PFSK-1 (cell line): Measurements from ENCODE around the gene MGAT5.

ENCODE experiments used
- FOXP2 ChIP-seq: optimal IDR thresholded peaks from 2 replicates; pipeline ENCODE3; 2011; ENCODE audit warnings: borderline replicate concordance, control low read depth, inconsistent platforms; ENCODE audit not compliant: insufficient read depth; ENCODE audit errors: extremely low read length, extremely low read depth
- POLR2AphosphoS5 ChIP-seq: IDR thresholded peaks from 2 replicates; pipeline ENCODE4 v1.6.1; 2012; ENCODE audit warnings: low read depth, mild to moderate bottlenecking, control low read depth, low read length, moderate library complexity
- SIN3A ChIP-seq: IDR thresholded peaks from 2 replicates; pipeline ENCODE4 v1.6.1; 2012; ENCODE audit warnings: mild to moderate bottlenecking, low read length, moderate library complexity, borderline replicate concordance; ENCODE audit not compliant: insufficient read depth
- TAF1 ChIP-seq: IDR thresholded peaks from 2 replicates; pipeline ENCODE4 v1.6.1; 2012; ENCODE audit warnings: low read length, control low read depth, borderline replicate concordance; ENCODE audit not compliant: insufficient read depth
- TF ChIP-seq, protein P1 (sequence below), 2 experiments: IDR thresholded peaks; 2 replicates each; pipeline versions ENCODE4 v1.6.1 to v1.8.0; 2011 to 2012; ENCODE audit warnings: low read depth in 2 of 2, low read length in 2 of 2, control low read depth in 1 of 2, inconsistent platforms in 1 of 2, mild to moderate bottlenecking in 1 of 2, moderate library complexity in 1 of 2; ENCODE audit not compliant: insufficient read depth in 1 of 2

MGAT5 gene

DNA sequence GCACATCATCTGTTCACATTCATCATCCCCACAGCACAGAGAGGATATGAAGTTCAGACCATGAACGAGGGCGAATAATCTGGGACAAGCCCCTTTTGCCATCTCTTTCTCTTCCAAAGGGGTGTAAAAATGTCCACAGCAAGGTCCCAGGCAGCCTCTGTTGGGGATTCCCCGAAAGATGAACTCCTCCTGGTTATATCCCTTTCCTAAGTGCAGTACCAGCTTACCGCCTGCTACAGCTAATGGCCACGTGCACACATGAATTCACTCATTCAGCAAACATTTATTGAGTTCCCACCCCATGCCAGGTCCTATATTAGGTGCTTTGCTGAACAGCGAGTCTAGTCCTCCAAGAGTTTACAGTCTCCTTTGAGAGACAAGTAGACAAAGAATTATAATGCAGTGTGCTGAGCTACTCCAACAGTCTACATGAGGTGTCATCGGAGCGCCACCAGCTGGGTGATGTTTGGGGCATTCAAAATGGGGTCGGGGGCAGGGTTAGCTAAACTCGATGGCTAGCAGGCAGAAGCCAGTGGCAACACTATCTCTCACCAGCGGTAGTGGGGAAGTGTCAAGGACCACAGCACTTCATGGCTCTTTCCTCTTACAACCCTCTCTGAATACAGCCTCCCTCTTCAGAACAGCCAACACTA lies 236.0 kb downstream of the MGAT5 start:
- TF ChIP-seq FOXP2 (no peak), SIN3A (no peak), TAF1 (no peak), POLR2AphosphoS5 (no peak)
- TF ChIP-seq, protein P1, sequence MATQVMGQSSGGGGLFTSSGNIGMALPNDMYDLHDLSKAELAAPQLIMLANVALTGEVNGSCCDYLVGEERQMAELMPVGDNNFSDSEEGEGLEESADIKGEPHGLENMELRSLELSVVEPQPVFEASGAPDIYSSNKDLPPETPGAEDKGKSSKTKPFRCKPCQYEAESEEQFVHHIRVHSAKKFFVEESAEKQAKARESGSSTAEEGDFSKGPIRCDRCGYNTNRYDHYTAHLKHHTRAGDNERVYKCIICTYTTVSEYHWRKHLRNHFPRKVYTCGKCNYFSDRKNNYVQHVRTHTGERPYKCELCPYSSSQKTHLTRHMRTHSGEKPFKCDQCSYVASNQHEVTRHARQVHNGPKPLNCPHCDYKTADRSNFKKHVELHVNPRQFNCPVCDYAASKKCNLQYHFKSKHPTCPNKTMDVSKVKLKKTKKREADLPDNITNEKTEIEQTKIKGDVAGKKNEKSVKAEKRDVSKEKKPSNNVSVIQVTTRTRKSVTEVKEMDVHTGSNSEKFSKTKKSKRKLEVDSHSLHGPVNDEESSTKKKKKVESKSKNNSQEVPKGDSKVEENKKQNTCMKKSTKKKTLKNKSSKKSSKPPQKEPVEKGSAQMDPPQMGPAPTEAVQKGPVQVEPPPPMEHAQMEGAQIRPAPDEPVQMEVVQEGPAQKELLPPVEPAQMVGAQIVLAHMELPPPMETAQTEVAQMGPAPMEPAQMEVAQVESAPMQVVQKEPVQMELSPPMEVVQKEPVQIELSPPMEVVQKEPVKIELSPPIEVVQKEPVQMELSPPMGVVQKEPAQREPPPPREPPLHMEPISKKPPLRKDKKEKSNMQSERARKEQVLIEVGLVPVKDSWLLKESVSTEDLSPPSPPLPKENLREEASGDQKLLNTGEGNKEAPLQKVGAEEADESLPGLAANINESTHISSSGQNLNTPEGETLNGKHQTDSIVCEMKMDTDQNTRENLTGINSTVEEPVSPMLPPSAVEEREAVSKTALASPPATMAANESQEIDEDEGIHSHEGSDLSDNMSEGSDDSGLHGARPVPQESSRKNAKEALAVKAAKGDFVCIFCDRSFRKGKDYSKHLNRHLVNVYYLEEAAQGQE (IDR thresholded peaks at IDR 0.05; ENCODE audit: insufficient read depth in 1 of 2, low read depth in 2 of 2, low read length in 2 of 2) = no peak

DNA sequence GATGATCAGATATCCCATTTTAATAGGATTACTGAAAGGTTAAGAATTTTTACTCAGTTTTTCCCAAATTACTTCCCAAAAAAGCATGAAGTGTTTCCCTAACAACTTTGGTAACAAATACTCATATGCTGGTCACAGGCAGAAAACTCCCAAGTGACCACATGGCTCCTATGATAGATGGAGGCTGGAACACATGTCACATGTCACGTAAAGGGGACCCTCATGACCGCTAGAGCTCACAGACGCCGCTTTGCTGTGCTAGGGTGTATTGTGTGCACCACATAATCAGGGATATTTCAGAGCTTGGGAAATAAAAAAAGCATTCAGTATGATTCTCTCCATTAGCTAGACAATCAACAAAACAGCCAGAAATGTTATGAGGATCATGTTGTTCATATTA lies 236.7 kb downstream of the MGAT5 start:
- TF ChIP-seq, protein P1 (IDR thresholded peaks at IDR 0.05; ENCODE audit: insufficient read depth in 1 of 2, low read depth in 2 of 2, low read length in 2 of 2) = no peak
- TF ChIP-seq POLR2AphosphoS5 = no peak
- no peak for TF ChIP-seq TAF1
- no peak for TF ChIP-seq SIN3A
- TF ChIP-seq FOXP2 = no peak

DNA sequence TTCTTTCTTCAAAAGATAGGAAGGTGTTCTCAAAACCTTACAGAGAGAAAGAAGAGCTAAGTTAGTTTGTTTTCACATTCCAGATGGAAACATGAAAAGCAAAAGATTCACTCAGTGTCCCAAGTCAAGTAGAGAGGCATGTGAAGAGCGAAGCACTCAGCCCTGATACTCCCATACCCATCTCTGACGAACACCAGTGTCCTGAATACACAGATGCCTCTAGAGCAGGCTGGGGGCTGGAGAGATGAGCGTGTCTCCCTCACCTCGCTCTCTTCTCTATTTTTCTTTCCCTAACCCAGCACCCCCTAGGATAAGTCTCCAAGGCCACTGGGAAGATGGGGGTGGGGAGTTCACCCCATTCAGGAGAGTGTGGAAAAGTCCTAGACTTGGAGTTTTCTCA lies 237.2 kb downstream of the MGAT5 start:
- TF ChIP-seq, protein P1 (IDR thresholded peaks at IDR 0.05; ENCODE audit: insufficient read depth in 1 of 2, low read depth in 2 of 2, low read length in 2 of 2) = no peak
- TF ChIP-seq POLR2AphosphoS5 (no peak), FOXP2 (no peak), SIN3A (no peak), TAF1 (no peak)

DNA sequence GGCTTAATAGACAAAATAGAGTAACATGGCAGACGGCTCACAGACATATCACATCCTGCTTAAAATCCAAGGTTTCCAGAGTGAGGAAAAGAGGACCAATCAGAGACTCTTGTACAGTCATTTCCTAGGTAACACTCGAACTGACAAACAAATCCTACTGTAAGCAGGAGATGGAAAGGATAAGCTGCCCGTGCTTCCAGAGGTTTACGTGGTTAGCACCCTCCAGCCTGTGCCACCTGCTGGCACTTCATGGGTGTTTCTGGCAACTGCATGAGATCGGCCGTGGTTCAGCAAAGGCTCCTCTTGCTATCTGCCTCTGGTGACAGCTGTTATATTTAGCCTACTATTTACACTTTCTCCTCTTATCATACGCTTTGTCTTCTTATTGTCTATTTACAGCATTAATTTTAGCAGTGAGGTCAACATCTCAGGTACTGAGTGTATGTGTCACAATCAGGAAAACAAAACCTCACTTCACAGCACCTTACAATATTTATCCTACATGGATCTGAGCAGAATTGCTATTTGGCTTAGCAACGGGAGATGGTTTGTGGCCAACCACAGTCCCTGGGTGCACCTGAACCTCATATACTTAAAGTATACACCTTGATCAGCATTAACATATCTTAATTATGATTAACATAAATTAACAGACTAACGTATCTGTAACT lies 238.0 kb downstream of the MGAT5 start:
- TF ChIP-seq POLR2AphosphoS5 (no peak), SIN3A (no peak), TAF1 (no peak), FOXP2 (no peak)
- TF ChIP-seq, protein P1 (IDR thresholded peaks at IDR 0.05; ENCODE audit: insufficient read depth in 1 of 2, low read depth in 2 of 2, low read length in 2 of 2) = no peak
